Measurements from ENCODE around the gene CLRN2.
"Not testable (repeated sequence)": the region's sequence is repeated elsewhere in the genome, so short reads cannot be mapped to it uniquely, and the experiment has no call there.

CLRN2 gene

GRCh38 chr4:17510582-17510981 is 4.4 kb upstream of the CLRN2 start:
- no peak for DNase-seq

GRCh38 chr4:17511051-17511450 is 3.9 kb upstream of the CLRN2 start:
- no peak for DNase-seq

DNA sequence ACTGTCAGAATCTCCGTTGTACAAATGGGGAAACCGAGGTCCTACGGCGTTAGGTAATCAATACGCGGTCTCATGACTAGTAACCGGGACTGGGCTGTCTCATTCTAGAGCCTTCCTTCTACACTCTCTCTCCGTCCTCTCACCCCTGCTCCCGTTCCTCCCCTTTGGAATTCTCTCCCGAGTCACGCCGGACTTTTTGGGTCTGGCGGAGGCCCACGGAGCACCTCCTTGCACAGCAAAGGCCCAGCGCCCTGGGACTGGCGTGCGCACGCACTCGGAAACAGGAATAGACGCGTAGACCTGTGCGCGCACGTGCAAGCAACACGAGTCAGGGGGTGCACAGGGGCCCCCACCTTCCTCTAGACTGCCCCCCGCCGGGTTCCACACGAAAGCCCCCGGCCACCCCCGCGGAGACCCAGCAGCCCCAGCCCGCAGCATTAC is 3.4 kb upstream of the CLRN2 start:
- no peak for DNase-seq

DNA sequence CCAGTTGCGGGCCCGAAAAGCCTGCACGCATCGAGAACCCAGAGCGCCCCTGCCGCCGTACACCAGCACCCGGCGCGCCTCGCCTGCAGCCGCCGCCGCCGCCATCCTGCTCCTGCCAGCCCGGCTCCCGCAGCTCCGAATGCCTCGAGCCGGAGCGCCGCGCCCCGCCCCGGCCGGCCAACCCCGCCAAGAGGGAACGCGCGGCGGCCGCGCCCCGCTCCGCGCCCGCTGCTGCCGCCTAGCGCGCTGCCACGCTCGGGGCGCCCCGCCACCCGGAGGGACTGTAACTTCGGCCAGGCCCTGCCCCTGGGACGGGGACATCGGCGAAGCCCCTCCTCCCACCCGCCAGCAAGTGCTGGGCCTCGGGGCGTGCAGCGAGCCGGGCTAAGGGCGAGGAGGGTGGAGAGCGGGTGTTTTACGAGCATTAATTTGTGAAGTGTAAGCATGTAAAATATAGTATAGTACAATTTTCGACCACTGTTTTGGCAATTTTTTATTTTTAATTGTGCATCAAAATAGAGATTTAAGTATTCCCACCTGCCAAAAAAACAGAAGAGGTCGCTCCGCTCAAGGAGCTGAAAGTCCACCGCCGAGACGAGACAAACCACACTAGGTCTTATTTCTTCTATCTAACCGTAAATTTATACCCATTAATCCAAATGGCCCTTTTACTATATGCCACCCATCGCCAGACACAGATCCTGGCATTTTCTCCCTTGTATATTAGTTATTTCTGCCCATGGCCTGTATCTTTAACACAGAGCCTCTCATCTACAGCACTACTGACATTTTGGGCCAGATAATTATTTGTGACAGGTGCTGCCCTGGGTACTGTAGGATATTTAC is 2.8 kb upstream of the CLRN2 start, which contains the start of gene QDPR:
Gene QDPR, minus strand, starts transcription at position 141 of the 846 bp plus-strand sequence. Its CDS starts 36 bp downstream, at position 105.
- no peak for DNase-seq

DNA sequence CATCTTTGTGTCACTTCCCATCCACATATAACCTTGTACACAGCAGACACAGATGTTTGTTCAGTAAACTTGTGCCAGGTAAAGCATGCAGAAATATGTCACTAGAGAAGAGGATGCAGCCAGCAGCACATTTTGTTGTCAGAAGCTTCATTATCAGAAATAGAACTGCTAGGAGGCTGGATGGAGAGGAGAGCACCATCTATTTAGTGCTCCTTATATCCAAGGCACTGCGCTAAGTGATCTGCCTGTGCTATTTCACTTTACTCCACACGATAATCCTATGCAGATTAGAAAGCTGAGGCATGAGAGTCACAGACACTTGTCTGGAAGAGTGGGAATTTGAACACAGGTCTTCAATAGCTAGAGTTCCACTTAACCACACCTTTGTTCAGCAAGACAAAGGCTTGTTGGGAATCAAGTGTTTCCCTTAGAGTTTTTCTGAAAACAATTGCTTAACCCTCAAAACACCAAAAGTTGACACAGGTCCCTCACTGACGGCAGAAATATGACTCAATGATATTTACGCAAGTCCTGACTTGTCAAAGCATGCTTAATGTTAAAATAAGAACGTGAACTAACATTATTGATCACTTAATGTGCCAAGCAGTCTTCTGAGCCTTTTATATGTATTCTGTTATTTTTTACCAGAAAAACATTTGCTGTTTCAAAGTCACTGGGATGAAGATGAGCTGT is 1.8 kb upstream of the CLRN2 start:
- no peak for DNase-seq

GRCh38 chr4:17515445-17516407 is 761 bp downstream of the CLRN2 start:
- DNase-seq: no peak

DNA sequence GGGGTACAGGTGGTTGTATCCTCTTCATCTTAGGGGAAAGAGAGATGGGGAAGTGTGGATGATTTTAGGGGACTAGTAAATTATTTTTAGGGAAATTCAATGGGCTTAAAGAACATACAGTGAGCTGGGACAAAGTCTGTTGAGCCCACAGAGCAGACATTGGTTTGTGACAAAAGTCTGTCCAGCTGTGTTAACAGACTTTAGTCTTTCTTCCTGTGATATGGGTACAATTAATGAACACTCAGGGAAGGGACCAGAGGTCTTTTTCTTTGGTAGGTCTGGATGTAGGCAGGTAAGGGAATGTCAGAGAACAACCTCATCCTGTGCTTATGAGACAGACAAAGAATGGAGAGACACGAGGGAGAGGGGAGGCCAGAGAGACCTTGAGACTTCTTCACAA is 2.0 kb downstream of the CLRN2 start:
- no peak for DNase-seq

DNA sequence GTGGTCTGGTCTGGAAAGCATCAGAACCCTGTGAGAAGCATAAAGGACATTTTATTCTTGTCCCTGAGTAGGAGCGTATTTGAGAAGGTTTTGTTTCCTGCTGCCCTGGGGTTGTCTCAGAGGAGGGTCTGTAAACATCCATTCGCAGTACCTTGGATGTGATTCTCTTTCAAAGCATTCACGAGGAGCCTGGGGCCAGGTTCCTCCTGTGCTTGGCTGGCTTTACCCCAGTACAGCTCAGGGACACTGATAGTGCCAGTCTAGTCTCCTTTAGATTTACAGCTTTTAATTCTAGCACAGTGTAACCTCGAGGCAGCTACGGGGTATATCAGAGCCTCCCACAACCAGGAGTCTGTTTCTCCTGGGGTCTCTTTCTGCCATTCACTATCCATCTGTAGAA is 2.7 kb downstream of the CLRN2 start:
- DNase-seq: no peak

DNA sequence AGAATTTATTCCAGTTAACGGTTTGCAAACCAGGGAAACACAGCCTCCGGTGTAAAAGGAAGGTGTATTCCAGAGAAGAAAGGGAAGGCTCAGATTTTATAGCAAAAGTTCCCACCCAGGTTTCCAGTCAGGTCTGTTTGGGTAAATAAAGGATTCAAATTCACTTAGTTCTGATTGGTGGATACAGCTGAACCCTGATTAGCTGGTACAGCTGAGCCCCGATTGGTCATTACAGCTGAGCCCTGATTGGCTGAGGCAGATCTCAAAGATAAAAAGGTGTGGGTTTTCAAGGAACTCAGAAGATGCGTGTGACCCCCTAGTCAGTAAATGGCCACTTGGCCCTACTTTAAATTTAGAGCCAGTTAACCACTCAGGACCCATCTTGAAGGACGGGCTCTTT is 6.6 kb downstream of the CLRN2 start:
- no peak for DNase-seq

GRCh38 chr4:17523662-17524061 is 8.7 kb downstream of the CLRN2 start:
- no peak for DNase-seq

- DNase-seq: no peak
Observed at GRCh38 chr4:17526695-17527477, 11.9 kb downstream of the CLRN2 start.

DNA sequence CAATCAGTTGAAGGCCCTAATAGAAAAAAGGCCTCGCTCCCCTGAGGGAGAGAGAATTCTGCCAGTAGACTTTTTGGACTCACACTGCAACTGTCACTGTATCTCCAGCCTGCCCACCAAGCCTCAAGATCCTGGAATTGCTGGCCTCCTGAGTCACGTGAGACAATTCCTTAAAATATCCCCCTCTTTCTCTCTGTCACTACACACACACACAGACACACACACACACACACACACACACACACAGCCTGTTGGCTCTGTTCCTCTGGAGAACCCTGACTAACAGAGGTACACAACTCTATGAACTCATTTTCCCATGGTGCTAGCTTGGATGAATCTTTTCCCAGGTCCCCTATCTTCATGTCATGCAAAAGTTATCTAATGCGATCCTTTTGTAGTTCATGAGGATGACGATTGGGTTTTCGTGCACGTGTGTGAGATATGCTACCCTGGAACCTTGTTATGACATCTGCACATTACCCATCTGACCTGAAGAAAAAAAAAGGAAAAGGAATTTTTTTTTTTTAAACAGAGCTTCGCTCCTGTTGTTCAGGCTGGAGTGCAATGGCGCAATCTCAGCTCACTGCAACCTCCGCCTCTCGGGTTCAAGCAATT is 13.7 kb downstream of the CLRN2 start:
- DNase-seq: no peak

DNA sequence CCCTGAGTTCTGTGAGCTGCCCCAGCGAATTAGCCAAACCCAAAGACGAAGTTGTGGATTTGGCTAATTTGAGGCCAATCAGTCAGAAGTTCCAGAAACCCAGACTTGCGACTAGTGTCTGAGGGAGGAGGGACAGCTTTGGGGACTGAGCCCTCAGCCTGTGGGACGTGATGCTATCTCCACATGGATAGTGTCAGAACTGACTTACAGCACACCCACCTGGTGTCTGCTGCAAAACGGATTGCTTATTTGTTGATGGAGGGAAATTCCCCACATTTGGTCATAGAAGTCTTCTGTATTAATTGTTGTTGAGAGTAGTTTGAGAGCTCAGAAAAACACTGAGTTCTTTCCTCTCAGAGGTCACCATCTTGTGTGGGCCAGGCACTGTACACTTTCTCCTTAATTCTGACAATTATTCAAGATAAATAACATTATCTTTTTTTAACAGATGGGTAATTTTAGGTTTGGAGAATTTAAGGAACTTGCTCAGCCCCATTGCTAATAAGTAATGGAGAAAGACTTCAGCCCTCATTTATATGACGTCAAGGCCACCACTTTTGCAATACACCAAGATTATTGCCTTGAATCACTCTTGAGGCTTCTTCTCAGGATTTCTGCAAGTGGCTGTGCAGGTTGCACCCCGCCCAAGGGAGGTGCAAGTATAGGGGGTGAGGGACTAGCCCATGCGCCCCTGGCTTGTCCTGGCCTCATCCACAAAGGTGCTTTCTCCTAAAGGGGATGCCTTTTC is 16.7 kb downstream of the CLRN2 start:
- DNase-seq: no peak

- DNase-seq: no peak
Observed at GRCh38 chr4:17534705-17535104, 19.7 kb downstream of the CLRN2 start.

GRCh38 chr4:17535242-17535641 is 20.3 kb downstream of the CLRN2 start:
- DNase-seq: no peak

DNA sequence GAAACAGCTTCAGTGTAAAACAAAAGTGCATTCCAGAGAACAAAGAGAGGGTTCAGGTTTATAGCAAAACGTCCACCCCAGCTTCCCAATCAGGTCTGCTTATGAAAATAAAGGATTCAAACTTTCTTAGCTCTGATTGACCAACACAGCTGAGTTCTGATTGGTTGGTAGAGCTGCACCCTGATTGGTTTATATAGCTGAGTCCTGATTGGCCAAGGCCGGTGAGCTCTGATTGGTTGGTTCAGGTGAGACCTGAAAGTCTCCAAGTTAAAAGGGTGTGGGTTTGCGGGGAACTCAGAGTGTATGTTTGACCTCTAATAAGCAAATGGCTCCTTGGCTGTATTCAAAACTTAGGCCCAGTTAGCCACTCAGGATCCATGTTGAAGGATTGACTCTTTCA is 20.9 kb downstream of the CLRN2 start:
- no peak for DNase-seq

DNA sequence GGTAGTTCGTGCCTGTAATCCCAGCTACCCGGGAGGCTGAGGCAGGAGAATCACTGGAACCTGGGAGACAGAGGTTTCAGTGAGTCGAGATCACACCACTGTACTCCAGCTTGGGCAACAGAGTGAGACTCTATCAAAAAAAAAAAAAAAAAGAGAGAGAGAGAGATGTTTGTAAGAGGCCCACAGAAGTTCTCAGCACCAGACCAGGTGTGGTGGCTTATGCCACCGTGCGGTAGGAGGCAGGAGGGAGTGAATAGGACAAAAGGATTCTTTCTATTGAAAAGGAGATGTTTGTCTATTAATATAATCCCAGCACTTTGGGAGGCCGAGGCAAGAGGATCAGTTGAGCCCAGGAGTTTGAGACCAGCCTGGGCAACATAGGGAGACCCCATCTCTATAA is 22.1 kb downstream of the CLRN2 start:
- not testable (repeated sequence) for DNase-seq

- DNase-seq: no peak
Observed at GRCh38 chr4:17544205-17544604, 29.2 kb downstream of the CLRN2 start.

GRCh38 chr4:17544831-17545234 is 29.9 kb downstream of the CLRN2 start:
- no peak for DNase-seq

- no peak for DNase-seq
Observed at GRCh38 chr4:17545374-17546140, 30.6 kb downstream of the CLRN2 start.
